ENCODE results near the gene ANXA4.

GRCh38 chr2:69717861-69718273 lies 24.1 kb upstream of the ANXA4 start:
- no peak for TF ChIP-seq CTCF (IDR thresholded peaks at IDR 0.05)
- no peak for TF ChIP-seq POLR2A (IDR thresholded peaks at IDR 0.05)
- TF ChIP-seq EP300 (IDR thresholded peaks at IDR 0.05; ENCODE audit: low read depth), result no peak
- no peak for TF ChIP-seq POLR2AphosphoS5 (IDR thresholded peaks at IDR 0.05)
